SHP77 (cell line): ENCODE data around the gene SAMHD1.
"Not testable (repeated sequence)": the region's sequence is repeated elsewhere in the genome, so short reads cannot be mapped to it uniquely, and the experiment has no call there.

Experiments used
- DNase-seq, 2 experiments: peaks; one replicate each; lab custom pipeline; 2025; lab: John Stamatoyannopoulos, UW

SAMHD1 gene

DNA sequence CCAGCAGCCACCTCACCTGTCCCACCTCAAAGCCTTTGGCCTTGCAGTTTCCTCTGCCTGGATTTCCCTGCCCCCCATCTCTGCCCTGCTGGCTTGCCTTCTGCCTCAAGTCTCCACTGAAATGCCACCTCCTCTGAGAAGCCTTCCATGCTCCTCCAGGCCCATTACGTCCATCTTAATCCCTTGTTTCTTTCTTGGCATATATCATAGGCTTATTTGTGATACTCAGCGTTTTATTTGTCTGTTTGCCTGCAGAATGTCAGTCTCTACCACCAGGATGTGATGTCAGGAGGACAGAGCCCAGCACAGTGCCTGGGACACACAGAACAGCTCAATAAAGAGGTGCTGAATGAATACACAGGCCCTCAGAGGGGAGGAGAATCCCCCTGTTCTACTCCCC is 100.0 kb downstream of the SAMHD1 start:
- no peak for DNase-seq

- DNase-seq: no peak
Observed at GRCh38 chr20:36850759-36851158, 100.7 kb downstream of the SAMHD1 start.

- no peak for DNase-seq
Observed at GRCh38 chr20:36849333-36850065, 102.0 kb downstream of the SAMHD1 start.

GRCh38 chr20:36848677-36849076 is 102.8 kb downstream of the SAMHD1 start:
- DNase-seq: no peak

GRCh38 chr20:36848078-36848660 is 103.3 kb downstream of the SAMHD1 start:
- no peak for DNase-seq

- DNase-seq: no peak
Observed at GRCh38 chr20:36847710-36848040, 103.8 kb downstream of the SAMHD1 start.

GRCh38 chr20:36847009-36847709 is 104.3 kb downstream of the SAMHD1 start:
- no peak for DNase-seq

DNA sequence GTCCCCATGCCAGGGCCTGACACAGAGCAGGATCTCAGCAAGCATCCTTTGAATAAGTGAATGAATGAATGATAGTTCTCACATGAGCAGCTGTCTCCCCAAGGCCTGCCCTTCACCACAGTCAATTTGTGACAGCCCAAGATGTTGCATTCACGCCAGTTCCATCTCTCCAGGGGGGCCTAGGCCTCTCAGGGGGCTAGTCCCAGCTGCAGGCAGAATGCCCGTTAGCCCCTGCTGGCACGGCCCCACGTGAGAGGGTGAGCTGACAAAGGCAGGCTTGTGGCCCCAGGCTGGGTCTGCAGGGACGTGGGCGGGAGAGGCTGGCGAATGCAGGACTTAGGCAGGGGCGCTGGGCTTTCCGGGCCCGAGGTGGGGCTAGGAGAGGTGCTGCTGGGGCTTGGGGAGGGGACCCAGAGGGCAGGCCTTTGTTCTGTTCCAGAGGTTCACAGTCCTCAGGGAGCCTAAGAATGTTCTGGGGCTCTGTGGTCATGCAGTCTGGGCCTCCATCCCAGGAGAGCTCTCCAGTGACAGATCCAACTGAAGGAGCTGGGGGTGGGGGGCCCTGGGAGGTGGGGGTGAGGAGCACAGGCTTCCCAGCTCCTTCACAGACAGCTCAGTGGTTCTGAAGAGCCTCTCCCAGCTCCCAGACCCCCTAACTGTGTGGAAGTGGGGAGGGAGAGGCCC is 106.1 kb downstream of the SAMHD1 start:
- DNase-seq: no peak

DNA sequence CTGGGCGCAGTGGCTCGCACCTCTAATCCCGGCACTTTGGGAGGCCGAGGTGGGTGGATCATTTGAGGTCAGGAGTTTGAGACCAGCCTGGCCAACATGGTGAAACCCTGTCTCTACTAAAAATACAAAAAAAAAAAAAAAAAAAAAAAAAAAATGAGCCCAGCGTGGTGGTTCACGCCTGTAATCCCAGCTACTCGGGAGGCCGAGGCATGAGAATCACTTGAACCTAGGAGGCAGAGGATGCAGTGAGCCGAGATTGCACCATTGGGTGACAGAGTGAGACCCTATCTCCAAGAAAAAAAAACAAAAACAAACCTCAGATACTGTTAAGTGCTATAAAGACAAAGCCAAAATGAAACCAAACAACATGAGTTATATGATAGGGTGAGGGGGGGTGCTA is 110.5 kb downstream of the SAMHD1 start:
- not testable (repeated sequence) for DNase-seq
